HG03460 (cell line): ENCODE results near the gene EFNA5.
"Not testable (repeated sequence)": the region's sequence is repeated elsewhere in the genome, so short reads cannot be mapped to it uniquely, and the experiment has no call there.

Experiments used
- ATAC-seq: cut with Tn5 transposase; IDR thresholded peaks from one replicate; pipeline ENCODE4 v1.9.1; 2021; ENCODE audit not compliant: unreplicated experiment

Gene EFNA5

GRCh38 chr5:107499776-107500175 is 171.0 kb downstream of the EFNA5 start:
- no peak for ATAC-seq

DNA sequence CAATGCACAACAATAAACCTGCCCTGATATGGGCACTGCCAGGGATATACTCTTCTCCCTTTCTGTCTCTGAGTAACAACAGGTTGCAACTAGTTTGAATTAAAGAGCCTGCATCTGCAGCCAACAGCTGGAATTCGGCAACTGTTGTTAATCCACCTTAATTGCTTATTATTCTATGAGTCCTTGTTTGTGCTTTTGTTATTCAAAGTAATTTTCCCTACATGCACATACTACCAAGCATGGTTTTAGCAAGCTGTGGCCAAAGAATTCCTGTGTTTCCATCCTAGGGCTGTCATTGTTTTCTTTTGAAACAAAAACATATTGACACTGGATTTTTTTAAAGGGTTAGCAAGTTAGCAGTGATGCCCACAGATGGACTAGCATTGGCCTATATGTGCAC is 171.5 kb downstream of the EFNA5 start:
- no peak for ATAC-seq

DNA sequence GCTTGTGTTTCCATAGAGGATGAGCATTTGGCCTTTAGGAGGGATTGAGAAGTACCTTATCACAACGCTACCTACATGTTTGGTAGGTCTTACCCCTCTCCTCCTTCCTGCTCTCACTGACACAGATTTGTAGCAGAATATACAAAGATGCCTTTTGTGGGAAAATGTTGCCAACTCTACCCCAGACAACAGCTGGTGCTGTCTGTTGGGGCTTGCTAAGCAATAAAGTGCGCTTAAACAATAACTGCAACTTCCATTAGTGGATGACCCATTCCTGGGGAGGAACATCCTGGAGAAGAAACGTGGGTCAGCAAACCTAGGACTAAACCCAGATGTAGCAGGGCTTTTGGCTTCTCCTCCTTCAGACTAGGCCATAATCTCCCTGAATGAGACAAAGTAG is 174.3 kb downstream of the EFNA5 start:
- ATAC-seq = no peak

DNA sequence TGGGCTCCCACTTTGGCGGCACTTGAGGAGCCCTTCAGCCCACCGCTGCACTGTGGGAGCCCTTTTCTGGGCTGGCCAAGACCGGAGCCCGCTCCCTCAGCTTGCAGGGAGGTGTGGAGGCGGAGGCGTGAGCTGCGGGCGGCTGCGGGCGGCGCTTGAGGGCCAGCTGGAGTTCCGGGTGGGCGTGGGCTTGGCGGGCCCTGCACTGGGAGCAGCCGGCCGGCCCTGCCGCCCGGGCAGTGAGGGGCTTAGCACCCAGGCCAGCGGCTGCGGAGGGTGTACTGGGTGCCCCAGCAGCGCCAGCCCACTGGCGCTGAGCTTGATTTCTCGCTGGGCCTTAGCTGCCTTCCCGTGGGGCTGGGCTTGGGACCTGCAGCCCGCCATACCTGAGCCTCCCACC is 176.6 kb downstream of the EFNA5 start:
- not testable (repeated sequence) for ATAC-seq

DNA sequence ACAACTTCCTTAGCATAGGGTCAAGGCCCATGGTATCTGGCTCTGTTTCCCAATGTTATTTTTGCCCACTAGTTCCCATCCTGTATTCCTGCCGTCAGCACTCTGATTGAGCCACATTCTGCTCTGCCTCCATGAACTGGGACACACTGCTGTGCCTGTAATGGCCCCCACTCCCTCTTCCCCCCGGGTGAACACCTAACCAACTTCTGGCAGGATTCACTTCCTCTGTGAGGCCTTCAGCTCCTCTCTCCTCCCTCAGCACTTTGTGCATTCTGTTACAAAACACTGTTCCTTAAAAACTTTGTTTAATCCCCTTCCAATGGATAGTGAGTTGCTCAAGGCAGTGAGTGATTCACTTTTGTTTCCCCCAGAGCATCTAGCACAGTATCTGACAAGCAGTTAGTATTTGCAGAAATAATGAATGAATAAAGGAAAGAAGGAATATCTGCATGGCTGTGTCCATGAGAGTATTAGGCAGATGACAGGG is 183.6 kb downstream of the EFNA5 start:
- no peak for ATAC-seq

GRCh38 chr5:107486489-107486888 is 184.2 kb downstream of the EFNA5 start:
- ATAC-seq = peak; percentile 66

DNA sequence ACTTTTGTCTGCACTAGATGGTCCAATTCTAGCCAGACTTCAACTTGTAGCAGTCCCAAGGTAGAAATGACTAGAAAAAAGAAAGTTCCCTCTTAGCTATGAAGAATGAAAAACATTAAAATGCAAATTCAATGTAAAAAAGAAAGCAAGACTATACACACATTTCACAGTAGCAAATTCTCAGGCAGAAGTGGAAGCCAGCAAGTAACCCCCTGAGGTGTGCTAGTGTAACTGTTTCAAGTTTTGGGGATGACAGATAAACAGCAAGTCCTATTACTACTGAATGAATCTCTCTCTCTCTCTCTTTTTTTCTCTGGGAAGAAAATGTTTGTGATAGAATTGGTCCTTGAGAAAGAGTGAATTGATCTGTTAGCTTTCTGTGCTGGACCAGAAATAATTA is 185.6 kb downstream of the EFNA5 start:
- ATAC-seq = peak; percentile 63

GRCh38 chr5:107484281-107484680 is 186.5 kb downstream of the EFNA5 start:
- no peak for ATAC-seq

- no peak for ATAC-seq
Measured at GRCh38 chr5:107483231-107484024, 187.3 kb downstream of the EFNA5 start.

DNA sequence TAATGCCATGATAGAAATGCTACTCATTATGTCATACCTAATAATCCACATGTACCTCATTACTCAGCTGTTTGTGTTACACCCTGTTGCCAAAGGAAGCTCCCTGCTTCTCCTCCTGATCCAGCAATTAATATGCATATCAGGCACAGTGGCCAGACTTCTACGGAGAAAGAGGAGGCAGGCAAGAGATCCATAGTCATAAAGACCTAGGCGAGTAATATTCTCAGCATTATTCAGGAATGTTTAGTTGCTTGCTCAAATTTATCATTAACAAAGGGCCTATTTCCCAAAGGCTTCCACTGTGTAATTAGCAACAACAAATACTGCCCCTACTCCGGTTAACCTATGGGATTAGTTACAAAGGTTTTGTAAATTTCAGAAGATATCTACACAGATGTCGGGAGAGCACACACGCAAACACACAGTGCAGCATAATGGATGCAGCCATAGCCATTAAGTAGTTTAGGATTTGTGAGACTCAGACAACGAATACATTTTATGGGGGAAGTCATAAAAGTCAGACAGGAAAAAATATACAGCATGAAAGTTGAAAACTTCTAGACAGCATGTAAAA is 192.6 kb downstream of the EFNA5 start:
- ATAC-seq = no peak

- ATAC-seq = no peak
Measured at GRCh38 chr5:107477492-107477891, 193.2 kb downstream of the EFNA5 start.

DNA sequence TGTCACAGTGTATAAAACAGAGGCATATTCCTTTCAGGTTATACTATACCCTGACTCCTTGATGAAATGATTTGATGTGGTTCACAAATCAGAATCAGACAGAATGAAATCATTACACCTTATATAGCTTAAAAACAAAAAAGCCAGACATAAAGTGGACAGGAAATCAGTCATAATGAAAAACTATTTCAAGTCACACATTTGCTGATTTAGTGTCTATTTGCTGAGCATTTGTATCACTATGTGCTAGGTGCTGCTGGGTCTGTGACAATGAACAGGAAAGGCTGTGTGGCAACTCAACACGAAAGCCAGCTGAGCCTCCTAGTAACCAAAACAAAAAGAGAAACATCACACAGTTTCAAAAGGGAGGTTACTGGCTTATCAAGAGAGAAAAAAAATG is 194.0 kb downstream of the EFNA5 start:
- ATAC-seq = peak; percentile 77

- ATAC-seq = peak; percentile 71
Measured at GRCh38 chr5:107474716-107475489, 195.8 kb downstream of the EFNA5 start.

- ATAC-seq = no peak
Measured at GRCh38 chr5:107474361-107474715, 196.4 kb downstream of the EFNA5 start.

DNA sequence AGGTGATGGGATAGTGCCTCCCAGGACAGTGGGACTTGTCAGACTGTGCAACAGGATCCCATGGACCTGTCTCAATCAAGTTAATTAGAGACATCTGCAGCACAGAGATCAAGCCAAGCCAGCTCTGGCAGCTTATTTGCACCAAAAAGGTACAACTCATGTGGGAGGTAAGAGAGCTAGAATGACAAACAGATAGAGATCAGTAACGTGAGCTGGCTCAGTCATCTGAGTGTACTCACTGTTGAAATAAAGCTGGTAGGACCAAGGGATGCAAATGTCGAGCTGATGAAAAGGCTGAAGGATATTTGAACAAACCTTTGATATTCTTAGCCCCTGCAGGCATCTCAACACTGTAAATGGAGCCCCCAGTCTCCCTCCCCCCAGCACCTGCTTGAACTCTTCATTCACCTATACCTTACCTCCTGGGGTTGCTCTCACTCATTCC is 198.1 kb downstream of the EFNA5 start:
- ATAC-seq = no peak

DNA sequence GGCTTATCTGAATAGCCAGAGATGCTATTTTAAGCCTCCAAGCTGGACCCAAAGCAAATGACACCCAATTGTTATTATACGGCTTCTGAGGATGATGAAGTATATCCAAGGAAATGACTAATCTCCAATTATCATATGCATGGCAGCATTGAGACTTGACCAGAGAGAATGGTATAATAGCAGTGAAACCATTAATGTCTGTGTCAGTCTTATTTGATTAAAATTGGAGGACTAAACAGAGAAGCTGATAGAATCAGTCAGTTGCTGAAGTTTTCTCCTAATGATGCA is 200.5 kb downstream of the EFNA5 start:
- ATAC-seq = no peak

DNA sequence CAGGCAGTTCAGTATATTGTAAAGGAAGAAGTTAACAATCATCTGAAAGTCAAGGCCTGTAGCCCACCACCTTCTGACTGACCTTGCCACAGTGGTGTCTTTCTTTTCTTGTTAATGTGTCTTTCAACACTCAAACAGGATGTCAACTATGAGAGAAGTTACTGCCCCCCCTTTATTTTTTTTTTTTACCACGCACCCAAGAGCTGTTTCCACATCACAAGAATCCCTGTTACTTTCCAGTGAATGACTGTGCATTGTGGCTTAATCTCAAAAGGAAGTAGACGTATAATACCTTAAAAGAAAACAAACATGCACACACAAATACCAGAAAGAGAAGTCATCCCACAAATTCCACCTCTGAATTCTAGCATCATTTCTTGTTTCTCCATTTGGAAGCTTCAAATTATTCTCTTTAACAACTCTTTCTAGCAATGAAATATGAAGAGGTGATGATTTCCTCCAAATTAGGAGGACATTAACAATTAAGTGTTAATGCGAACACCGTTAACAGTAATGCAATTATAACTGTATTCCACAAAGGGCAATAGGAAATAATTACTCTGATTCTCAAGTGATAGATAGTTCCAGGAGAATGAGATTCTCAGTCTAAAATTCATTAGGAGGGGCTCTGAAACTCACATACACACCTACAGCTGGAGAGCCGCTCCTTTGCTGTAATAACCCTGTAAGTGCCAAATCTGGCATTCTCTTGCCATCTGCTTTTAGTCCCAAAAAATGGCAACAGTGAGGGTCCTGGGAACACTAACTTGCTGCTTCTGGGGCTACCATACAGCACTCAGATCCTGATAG is 201.0 kb downstream of the EFNA5 start:
- no peak for ATAC-seq

DNA sequence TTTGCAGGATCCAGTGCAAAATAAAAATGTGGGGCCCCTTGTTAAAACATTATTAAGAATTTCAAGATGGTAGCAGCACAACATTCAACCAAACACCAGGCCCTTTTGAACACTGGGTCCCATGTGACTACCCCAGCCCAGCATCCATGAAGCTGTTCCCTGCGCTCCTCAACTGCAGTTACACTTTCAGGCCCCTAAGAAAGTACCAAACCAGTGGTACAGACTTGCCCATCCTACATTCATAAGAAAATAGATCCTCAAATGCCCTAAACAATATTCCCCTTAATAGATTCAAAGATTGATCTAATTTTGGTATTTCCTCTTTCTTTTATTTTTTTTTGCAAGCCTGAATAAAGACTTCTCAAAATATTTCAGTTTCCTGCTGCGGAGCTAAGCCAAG is 201.7 kb downstream of the EFNA5 start:
- ATAC-seq = no peak

GRCh38 chr5:107468276-107468675 is 202.5 kb downstream of the EFNA5 start:
- ATAC-seq = no peak

- ATAC-seq = no peak
Measured at GRCh38 chr5:107467137-107467932, 203.4 kb downstream of the EFNA5 start.
